ENCODE measurements around the gene KYNU.

The KYNU gene

GRCh38 chr2:142967060-142967459 is 89.6 kb downstream of the KYNU start:
- no peak for DNase-seq

- no peak for DNase-seq
Measured at GRCh38 chr2:142973160-142973821, 95.8 kb downstream of the KYNU start.

GRCh38 chr2:142973822-142974207 is 96.4 kb downstream of the KYNU start:
- DNase-seq: no peak

GRCh38 chr2:142974288-142975024 is 97.0 kb downstream of the KYNU start:
- DNase-seq: no peak

- DNase-seq: no peak
Measured at GRCh38 chr2:142975239-142975638, 97.8 kb downstream of the KYNU start.

GRCh38 chr2:142980246-142981068 is 103.0 kb downstream of the KYNU start:
- DNase-seq: peak; percentile 17

GRCh38 chr2:142981069-142981378 is 103.6 kb downstream of the KYNU start:
- DNase-seq: no peak

GRCh38 chr2:142981756-142982155 is 104.3 kb downstream of the KYNU start:
- no peak for DNase-seq

GRCh38 chr2:142983174-142983573 is 105.7 kb downstream of the KYNU start:
- no peak for DNase-seq

- no peak for DNase-seq
Measured at GRCh38 chr2:142984657-142985056, 107.2 kb downstream of the KYNU start.

GRCh38 chr2:142987044-142987443 is 109.6 kb downstream of the KYNU start:
- no peak for DNase-seq

GRCh38 chr2:142989273-142990204 is 112.1 kb downstream of the KYNU start:
- DNase-seq: peak; percentile 4

- DNase-seq: no peak
Measured at GRCh38 chr2:142991295-142991694, 113.8 kb downstream of the KYNU start.

GRCh38 chr2:142992840-142993239 is 115.4 kb downstream of the KYNU start:
- no peak for DNase-seq

- DNase-seq: no peak
Measured at GRCh38 chr2:142993771-142994170, 116.3 kb downstream of the KYNU start.

- DNase-seq: no peak
Measured at GRCh38 chr2:142994665-142995064, 117.2 kb downstream of the KYNU start.

- DNase-seq: no peak
Measured at GRCh38 chr2:142997231-142997630, 119.8 kb downstream of the KYNU start.

- no peak for DNase-seq
Measured at GRCh38 chr2:143000599-143000998, 123.1 kb downstream of the KYNU start.

GRCh38 chr2:143001501-143001900 is 124.0 kb downstream of the KYNU start:
- DNase-seq: no peak

GRCh38 chr2:143015656-143016055 is 138.2 kb downstream of the KYNU start:
- DNase-seq: no peak

- no peak for DNase-seq
Measured at GRCh38 chr2:143026411-143027054, 149.1 kb downstream of the KYNU start.

- DNase-seq: no peak
Measured at GRCh38 chr2:143029141-143029540, 151.7 kb downstream of the KYNU start.

Measured in CD4-positive, alpha-beta T cell treated with Interleukin-21 for 1 hour (primary cell).